GM19468 (cell line): ENCODE measurements around the gene RRP1B.
"Not testable (repeated sequence)": the region's sequence is repeated elsewhere in the genome, so short reads cannot be mapped to it uniquely, and the experiment has no call there.

Experiments used
- ATAC-seq: cut with Tn5 transposase; IDR thresholded peaks from one replicate; pipeline ENCODE4 v1.9.1; 2021; ENCODE audit warnings: mild to moderate bottlenecking, moderate library complexity, moderate number of reproducible peaks; ENCODE audit not compliant: unreplicated experiment; ENCODE audit errors: extremely low read depth

RRP1B gene, protein sequence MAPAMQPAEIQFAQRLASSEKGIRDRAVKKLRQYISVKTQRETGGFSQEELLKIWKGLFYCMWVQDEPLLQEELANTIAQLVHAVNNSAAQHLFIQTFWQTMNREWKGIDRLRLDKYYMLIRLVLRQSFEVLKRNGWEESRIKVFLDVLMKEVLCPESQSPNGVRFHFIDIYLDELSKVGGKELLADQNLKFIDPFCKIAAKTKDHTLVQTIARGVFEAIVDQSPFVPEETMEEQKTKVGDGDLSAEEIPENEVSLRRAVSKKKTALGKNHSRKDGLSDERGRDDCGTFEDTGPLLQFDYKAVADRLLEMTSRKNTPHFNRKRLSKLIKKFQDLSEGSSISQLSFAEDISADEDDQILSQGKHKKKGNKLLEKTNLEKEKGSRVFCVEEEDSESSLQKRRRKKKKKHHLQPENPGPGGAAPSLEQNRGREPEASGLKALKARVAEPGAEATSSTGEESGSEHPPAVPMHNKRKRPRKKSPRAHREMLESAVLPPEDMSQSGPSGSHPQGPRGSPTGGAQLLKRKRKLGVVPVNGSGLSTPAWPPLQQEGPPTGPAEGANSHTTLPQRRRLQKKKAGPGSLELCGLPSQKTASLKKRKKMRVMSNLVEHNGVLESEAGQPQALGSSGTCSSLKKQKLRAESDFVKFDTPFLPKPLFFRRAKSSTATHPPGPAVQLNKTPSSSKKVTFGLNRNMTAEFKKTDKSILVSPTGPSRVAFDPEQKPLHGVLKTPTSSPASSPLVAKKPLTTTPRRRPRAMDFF

DNA sequence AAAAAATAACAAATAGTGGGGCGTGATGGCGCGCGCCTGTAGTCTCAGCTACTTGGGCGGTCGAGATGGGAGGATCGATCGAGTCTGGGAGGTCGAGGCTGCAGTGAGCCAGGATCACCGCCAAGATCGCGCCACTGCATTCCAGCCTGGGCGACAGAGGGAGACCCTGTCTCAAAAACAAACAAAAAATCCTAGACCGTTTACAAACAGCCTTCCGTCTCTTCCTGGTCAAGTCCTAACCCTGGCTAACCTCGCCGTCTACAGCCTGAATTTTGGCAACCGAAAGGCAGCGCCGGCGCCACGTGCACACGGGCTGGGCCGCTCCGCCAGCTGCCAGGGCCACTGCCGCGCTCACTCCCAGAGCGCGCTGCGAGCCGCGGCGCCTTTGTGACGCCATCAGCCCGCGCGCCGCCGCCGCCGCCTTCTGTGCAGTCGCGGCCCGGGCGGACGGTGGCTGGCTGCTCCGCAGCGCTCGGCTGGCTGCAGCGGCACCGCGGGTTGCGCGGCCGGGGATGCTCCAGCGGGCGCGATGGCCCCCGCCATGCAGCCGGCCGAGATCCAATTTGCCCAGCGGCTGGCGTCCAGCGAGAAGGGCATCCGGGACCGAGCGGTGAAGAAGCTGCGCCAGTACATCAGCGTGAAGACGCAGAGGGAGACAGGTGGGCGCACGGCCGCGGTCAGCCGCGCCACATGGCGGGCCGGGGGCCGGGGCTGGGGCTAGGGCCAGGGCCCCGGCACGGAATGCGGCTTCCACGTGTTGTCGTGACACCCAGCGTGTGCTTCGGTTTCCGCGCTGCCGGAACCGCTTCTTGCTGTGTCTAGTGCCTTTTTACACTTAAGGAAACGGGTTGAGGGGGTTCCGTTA lies at the start of gene RRP1B, which contains the start of gene HSF2BP:
Gene RRP1B (plus strand): TSS at position 425 of the 865 bp plus-strand sequence. CDS start 105 bp downstream, at position 530.
Gene HSF2BP (minus strand): TSS at position 353 of the 865 bp plus-strand sequence. CDS start 1,392 bp downstream, outside the sequence.
- peak; percentile 42 for ATAC-seq

DNA sequence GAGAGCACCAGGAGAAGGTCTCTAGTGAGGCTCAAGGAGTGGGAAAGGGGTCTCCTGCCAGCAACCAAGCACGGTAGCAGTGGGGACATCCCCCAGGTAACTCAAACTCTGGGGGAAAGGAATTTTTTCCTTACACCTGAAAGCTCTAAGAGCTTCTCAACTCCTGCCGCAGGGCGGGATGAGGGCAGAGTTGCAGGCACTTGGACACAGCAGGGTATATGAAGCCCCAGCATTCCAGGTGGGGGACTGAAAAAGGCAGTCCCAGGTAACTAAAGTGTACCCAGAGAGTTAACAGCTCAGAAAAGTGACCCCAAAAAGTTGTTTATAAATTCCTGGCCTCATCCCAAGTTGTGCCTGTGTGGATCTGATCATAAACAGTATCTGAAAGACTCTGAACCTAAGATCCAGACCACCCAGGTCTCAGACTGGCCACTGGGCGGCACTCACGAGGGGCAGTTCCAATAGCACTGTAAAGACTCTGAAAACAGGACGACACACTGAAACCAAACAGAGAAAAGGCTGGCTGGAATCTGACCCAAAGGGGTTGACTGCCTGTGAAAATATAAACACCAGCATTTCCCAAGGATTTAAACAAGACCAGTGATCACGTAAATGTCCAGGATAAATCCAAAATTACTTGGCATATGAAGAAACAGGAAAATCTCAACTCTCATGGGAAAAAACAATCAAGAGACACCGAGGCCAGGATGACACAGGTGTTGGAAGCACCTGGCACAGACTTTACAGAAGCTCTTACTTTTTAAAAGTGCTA lies 47.6 kb upstream of the RRP1B start:
- no peak for ATAC-seq

DNA sequence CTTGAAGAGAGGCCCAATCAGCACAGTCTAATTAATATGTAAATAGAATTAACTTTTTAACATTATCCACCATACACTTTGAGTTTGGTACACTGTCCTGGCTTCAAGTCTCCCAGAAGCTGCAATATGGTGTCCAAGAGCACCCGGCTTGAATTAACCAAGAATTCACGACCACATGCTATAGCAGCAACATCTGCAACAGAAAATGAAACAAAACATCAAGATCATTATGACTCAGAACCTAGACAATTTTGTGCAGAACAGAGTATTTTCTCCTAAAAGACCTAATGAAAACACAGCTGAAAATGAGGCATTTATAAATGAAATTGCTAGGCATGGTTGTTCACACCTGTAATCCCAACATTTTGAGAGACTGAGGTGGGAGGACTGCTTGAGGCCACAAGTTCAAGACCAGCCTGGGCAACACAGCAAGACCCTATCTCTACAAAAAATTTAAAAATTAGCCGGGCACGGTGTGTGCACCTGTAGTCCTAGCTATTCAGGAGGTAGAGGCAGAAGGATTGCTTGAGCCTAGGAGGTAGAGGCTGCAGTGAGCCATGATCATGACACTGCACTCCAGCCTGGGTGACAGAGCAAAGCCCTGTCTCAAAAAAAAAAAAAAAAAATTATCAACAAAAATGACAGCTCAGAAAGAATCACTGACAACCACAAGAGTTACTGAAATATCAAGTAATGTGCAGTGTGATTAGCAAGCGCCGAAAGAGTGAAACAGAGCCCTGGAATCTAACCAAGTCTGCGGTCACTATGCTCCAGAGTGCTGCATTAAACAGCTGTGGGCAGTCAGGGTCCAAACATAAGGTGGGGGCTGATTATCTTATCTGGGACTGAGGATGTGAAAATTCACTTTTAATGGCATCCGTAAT lies 45.4 kb upstream of the RRP1B start:
- no peak for ATAC-seq

DNA sequence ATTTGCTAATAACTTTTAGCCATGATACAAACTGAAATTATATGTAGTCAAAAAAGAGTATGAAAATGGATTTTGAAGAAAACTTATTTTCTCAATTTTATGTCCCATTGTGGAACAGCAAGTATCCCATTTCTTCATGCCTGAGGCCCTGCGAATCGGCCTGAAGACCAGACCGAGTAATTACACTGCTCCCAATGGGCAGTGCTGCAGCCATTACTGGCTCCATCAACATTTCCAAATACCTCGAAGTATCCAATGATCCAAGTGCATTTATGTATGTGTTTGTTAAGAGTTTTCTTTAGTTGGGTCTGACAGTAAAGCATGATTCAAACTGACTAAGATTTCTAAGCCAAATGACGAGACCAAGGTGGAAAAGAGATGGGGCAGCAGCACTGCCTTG lies 44.5 kb upstream of the RRP1B start:
- no peak for ATAC-seq

DNA sequence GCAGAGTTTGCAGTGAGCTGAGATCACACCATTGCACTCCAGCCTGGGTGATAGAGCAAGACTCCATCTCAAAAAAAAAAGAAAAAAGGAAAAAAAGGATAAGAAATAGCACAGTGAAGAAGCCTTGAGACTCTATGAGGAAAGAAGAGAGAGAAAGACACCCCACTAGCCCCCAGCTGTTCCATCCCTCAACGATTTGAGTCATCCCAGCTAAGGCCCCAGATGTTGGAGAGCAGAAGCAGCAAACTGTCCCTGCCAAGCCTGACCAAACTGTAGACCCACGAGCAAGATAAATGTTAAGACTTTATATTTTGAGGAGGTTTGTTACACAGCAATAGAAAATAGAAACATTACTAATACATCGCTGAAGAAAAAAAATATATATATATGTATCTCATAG lies 42.5 kb upstream of the RRP1B start:
- ATAC-seq, result not testable (repeated sequence)

DNA sequence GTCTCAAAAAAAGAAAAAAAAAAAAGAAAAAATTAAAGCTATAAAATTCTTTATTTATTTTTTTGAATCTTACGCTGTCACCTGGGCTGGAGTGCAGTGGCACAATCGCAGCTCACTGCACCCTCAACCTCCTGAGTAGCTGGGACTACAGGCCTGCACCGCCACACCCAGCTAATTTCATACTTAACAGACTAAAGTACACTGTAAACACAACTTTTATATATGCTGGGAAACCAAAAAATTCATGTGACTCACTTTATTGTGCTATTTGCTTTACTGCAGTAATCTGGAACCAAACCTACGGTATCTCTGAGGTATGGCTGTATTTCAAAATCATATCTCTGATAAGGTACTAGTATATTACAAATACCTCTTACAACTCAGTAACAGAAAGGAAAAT lies 40.4 kb upstream of the RRP1B start:
- ATAC-seq, result no peak

DNA sequence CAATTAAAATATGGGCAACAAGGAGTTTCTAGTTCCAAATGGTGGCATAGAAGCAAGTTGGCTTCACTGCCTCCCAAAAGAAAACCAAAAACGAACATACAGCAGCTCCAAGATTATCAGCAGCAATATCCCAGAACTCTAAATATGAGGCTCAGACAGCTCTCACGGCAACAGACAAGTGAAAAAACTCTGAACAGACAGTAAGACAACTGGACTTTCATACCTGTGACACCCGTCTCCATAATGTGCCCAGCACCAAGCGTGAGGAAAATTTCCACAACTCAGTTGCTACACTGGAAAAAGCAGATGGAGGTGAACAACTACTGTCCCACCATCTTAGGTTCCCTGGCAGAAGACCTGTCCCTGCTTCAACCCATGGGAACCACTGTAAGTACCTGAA lies 40.0 kb upstream of the RRP1B start:
- ATAC-seq, result no peak

DNA sequence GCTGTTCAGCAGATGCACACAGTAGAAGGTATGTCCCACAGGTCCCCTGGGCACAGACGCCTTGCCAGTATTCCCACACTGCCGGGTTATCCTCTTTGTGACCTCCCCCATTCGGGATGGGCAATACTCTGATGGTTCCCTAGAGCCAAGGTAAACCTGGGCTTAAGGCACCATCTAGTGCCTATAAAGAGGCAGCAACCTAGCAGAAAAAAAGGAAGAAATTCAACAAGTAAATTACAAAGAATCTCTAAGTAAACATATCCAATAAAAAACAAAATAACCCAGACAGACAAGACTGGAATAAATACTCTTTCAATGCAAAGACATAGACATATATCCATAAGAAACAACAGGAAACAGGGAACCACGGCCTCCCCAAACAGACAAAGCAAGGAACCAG lies 39.5 kb upstream of the RRP1B start:
- ATAC-seq, result no peak

DNA sequence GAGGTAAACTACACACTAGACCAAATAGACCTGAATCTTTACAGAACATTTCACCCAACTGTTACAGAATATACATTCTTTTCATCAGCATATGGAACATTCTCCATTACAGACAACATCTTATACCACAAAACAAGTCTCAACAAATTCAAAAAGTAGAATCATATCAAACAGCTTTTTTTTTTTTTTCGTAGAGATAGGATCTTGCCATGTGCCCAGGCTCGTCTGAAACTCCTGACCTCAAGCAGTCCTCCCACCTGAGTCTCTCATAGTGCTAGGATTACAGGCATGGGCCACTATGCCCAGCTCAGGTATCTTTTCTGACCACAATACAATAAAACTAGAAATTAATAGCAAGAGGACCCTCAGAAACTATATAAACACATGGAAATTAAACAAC lies 36.6 kb upstream of the RRP1B start:
- no peak for ATAC-seq

DNA sequence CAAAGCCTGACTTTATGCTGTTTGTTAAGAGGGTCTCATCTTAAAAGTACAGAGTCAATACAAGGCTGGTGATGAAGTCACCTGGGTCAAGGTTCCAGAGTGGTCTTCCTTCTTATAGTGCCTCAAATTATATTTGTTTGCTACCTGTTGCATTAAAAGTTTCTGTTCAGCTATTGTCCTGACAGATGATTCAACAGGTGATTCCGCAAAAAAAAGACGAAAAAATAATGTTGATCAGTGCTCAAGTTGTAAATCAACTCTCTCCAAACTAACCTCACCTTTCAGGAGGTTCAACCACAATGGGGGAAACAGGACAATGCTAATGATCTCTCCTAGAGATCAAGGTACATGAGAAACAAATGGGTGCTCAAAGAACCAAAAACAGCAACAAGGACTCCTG lies 35.8 kb upstream of the RRP1B start:
- ATAC-seq, result no peak

DNA sequence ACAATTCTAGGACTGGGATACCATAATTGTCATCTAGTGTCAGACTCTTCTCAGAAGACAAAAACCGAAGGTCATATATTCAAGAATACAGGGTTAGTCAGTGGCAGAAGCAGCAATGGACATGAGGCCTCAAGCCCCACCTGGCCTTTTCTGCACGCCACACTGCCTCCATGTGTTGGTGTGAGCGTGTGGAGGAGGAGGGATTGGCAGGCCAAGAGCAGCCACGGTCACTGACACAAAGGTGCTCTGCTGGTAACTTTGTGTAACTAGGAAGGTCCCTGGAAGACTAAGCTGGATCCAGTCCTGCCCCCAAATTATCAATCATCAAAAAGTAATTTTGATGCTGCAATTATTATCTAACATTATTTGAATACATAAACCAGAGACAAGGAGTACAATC lies 35.0 kb upstream of the RRP1B start:
- no peak for ATAC-seq

DNA sequence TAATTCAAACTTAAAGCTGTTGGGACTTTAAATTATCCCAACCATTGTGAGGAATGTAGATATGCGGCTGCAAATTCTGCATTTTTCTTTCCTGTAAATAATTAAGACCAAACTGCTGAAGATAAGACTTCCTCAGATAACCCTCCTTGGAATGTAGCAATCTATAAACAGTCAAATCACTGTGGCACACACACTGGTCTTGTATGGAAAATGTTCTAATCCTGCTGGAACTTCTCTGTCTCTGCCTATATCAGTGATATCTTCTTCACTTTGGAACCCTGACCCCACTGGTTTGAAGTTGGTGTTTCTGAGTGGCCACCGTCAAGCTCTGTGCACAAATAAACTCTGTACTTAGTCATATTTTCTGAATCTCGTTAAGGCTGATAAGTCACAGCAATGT lies 33.0 kb upstream of the RRP1B start:
- no peak for ATAC-seq

DNA sequence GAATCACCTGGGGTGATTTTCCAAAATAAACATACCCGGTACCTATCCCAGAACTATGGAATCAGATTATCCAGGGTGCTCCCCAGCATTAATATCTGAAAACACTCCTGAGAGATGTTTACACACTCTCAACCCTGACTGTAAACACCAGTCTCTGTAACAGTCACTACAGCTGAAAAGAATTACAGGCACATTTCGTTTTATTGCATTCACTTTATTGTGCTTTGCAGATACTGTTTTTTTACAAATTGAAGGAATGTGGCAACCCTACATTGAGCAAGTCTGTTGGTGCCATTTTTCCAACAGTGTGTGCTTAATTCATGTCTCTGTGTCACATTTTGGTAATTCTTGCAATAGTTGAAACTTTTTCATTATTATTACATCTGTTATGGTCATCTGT lies 31.8 kb upstream of the RRP1B start:
- ATAC-seq, result no peak

DNA sequence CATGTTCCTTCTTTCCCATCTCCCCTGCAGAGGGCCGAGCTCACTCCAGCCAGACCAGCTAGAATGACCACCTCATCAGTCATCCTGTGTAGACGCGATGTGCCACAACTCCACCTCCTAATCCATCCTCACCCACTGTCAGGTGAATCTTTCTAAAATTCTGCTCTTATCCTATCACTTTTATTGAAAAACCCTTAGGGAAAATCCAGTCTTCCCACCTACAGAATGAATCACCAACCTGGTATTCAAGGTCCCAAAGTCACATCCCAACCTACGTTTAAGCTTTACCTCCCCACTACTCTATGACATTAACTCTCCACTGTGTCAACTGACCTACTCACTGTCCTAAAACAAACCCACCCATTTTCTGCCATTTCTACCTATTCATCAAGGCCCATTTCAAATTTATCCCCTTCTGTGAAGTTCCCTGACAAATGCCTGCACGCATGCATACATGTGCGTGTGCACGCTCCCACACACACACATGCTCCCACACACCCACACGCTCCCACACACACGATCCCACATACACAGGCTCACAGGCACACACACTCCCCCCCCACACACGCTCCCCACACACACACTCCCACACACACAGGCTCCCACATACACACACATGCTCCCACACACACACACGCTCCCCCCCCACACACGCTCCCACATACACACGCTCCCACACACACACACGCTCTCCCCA lies 27.8 kb upstream of the RRP1B start:
- no peak for ATAC-seq

DNA sequence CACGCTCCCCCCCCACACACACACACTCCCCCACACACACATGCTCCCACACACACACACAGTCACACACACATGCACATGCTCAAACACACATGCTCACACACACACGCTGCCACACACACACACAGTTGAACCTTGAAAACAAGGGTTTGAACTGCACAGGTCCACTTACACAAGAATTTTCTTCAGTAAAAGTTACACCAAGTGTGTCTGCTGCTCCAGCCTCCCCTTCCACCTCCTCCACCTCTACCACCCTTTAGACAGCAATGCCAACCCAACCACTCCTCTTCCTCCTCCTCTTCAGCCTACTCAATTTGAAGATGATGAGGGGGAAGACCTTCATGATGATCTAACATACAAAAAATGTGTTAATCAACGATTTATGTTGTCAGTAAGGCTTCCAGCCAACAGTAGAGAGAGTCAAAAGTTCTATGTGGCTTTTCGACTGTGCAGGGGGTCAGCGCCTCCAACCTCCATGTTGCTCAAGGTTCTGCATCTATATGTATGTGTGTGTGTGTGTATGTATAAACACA lies 26.9 kb upstream of the RRP1B start:
- ATAC-seq, result no peak

DNA sequence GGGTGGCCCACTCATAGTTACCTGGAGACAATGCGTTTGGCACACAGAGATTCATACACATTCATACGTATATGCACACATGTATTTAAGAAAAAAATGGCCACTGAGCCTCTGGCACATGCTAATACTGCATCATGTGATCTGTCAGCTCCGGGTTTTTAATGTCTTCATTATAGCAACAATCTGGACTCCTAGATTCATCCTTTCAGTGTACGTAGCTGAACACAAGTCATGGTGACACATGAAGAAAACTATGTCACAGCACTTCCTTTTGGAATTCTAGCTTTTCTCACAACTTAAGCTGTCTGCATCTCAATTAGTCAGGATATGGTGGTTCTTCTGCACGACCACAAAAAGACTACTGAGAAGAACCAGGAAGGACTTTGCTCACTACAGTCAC lies 24.7 kb upstream of the RRP1B start:
- ATAC-seq, result no peak

DNA sequence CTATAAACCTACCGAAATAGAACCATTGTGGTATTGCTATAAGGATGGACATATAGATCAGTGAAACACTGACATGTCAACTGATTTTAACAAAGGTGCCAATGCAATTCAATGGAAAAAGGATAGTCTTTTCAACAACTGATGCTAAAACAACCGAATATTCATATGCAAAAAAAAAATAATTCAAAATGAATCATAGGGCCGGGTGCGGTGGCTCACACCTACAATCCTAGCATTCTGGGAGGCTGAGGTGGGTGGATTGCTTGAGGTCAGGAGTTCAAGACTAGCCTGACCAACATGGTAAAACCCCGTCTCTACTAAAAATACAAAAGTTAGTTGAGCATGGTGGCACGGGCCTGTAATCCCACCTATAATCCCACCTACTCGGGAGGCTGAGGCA lies 23.9 kb upstream of the RRP1B start:
- ATAC-seq, result no peak

DNA sequence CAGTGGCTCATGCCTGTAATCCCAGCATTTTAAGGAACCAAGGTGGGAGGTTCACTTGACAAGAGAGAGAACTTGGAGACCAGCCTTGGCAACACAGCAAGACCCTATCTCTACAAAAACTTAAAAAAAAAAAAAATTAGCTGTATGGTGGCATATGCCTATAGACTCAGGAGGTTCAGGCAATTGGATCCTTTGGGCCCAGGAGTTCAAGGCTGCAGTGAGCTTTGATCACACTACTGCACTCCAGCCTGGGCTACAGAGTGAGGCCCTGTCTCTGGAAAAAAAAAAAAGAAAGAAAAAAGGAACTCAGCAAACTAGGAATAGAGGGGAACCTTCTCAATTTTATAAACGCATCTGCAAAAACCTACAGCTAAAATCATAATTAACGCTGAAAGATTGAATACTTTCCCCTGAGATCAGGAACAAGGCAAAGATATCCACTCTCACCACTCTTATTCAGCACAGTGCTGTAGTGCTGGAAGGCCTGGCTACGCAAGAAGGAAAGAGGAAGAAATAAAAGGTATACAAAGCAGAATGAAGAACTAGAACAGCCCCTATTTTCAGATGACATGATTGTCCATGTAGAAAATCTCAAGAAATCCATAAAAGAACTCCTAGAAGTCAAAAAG lies 21.7 kb upstream of the RRP1B start:
- no peak for ATAC-seq
